Endothelial cell of umbilical vein (primary cell): ENCODE results near the gene SRCIN1. TPM values are rescaled to one million over a fixed set of nuclear protein-coding genes. Genes with fewer than 3 reads are reported as not detected.

Source experiments
- BruUV-seq: library from RNA; stranded (reverse); fragments of 400-500 nt; replicated peaks from 2 replicates; lab custom pipeline; 2021; lab: Mats Ljungman, UMichigan
- CTCF ChIA-PET: fragments of 300-600, 350-600 bp; sonication (Branson Sonifier 250); formaldehyde crosslinking; loops from one replicate; lab custom pipeline; 2021; ENCODE audit warnings: antibody characterized with exemption, inconsistent platforms; lab: Charles Lee
- POLR2A ChIA-PET: fragments of 300-600, 350-600 bp; sonication (Branson Sonifier 250); formaldehyde crosslinking; loops from one replicate; lab custom pipeline; 2021; ENCODE audit warnings: antibody characterized with exemption, inconsistent platforms; lab: Charles Lee
- DNase-seq: peaks from one replicate; pipeline ENCODE4 v3.0.0-alpha.2; 2011; ENCODE audit warnings: low read depth, low spot score
- FAIRE-seq: peaks from 2 replicates; lab custom pipeline; 2011; peaks lifted over from hg19 to GRCh38; lab: Jason Lieb, UNC
- H2AFZ ChIP-seq: 2 replicates; pipeline ENCODE4 v1.6.0; 2012; ENCODE audit warnings: low read depth, low read length, control low read depth, inconsistent platforms
- H3K27ac ChIP-seq: 2 replicates; pipeline ENCODE4 v1.5.1; 2011; ENCODE audit warnings: low read depth, mild to moderate bottlenecking, control low read depth, low read length, moderate library complexity; ENCODE audit not compliant: insufficient read depth
- H3K27me3 ChIP-seq, 2 experiments: 2 replicates each; pipeline versions ENCODE4 v1.6.0 to v1.6.1; 2011; ENCODE audit warnings: low read length in 2 of 2, mixed read lengths in 1 of 2; ENCODE audit not compliant: control insufficient read depth in 2 of 2, insufficient read depth in 2 of 2
- H3K36me3 ChIP-seq, 2 experiments: 2 replicates in 1 of 2; 3 replicates in 1 of 2; pipeline ENCODE4 v1.5.1; 2011; ENCODE audit warnings: low read length in 2 of 2, mild to moderate bottlenecking in 1 of 2, moderate library complexity in 1 of 2; ENCODE audit not compliant: control insufficient read depth in 2 of 2, insufficient read depth in 2 of 2; ENCODE audit errors: extremely low read depth in 1 of 2
- H3K4me1 ChIP-seq: 3 replicates; pipeline ENCODE4 v1.5.1; 2011; ENCODE audit warnings: mild to moderate bottlenecking, low read length; ENCODE audit not compliant: control insufficient read depth, insufficient read depth; ENCODE audit errors: extremely low read depth
- H3K4me2 ChIP-seq: 2 replicates; pipeline ENCODE4 v1.6.1; 2011; ENCODE audit warnings: low read length, control low read depth, mixed read lengths; ENCODE audit not compliant: insufficient read depth
- H3K4me3 ChIP-seq, 3 experiments: fragments of 200-600 bp in 1 of 3; sonication (generic), shearing (Covaris generic) in 1 of 3; replicated peaks in 1 of 3; 2 replicates each; pipeline ENCODE4 v1.5.1; 2011 to 2016; ENCODE audit warnings: control low read depth in 3 of 3, low read length in 3 of 3, mild to moderate bottlenecking in 2 of 3, inconsistent platforms in 1 of 3, low read depth in 1 of 3, moderate library complexity in 1 of 3; ENCODE audit not compliant: insufficient read depth in 1 of 3
- H3K79me2 ChIP-seq: 2 replicates; pipeline ENCODE4 v1.6.0; 2012; ENCODE audit warnings: low read length, inconsistent platforms; ENCODE audit not compliant: control insufficient read depth, insufficient read depth
- H3K9ac ChIP-seq: replicated peaks from 2 replicates; pipeline ENCODE3; 2011; ENCODE audit warnings: low read length, control low read depth; ENCODE audit not compliant: insufficient read depth; ENCODE audit errors: extremely low read depth
- H3K9me1 ChIP-seq: replicated peaks from 3 replicates; pipeline ENCODE4 v1.6.0; 2011; ENCODE audit warnings: mild to moderate bottlenecking, low read length; ENCODE audit not compliant: control insufficient read depth, insufficient read depth; ENCODE audit errors: extremely low read depth
- H3K9me3 ChIP-seq: replicated peaks from 2 replicates; pipeline ENCODE4 v1.5.1; 2012; ENCODE audit warnings: low read length, inconsistent platforms; ENCODE audit not compliant: control insufficient read depth, insufficient read depth
- H4K20me1 ChIP-seq: replicated peaks from 2 replicates; pipeline ENCODE3; 2011; ENCODE audit warnings: mild to moderate bottlenecking, low read length; ENCODE audit not compliant: control insufficient read depth, insufficient read depth; ENCODE audit errors: extremely low read depth
- CTCF ChIP-seq, 2 donors: IDR thresholded peaks; 1 replicate in 1 of 2; 2 replicates in 1 of 2; pipeline ENCODE4 v1.5.1; 2011; ENCODE audit warnings: low read length in 2 of 2, mild to moderate bottlenecking in 2 of 2, moderate library complexity in 2 of 2, control low read depth in 1 of 2, inconsistent platforms in 1 of 2, low read depth in 1 of 2; ENCODE audit not compliant: insufficient read depth in 1 of 2; ENCODE audit errors: extremely low read depth in 1 of 2
- EZH2 ChIP-seq: IDR thresholded peaks from 2 replicates; pipeline ENCODE4 v1.6.1; 2012; ENCODE audit warnings: borderline replicate concordance, low read depth, mild to moderate bottlenecking, moderate library complexity, low read length, inconsistent platforms; ENCODE audit not compliant: severe bottlenecking
- GATA2 ChIP-seq: IDR thresholded peaks from 2 replicates; pipeline ENCODE4 v1.7.0; 2011; ENCODE audit warnings: low read depth, mild to moderate bottlenecking, moderate library complexity, mixed read lengths, low read length; ENCODE audit not compliant: insufficient read length, insufficient read depth
- JUN ChIP-seq: IDR thresholded peaks from 2 replicates; pipeline ENCODE4 v1.6.1; 2011; ENCODE audit warnings: borderline replicate concordance, low read depth; ENCODE audit not compliant: insufficient read length, insufficient read depth
- MAX ChIP-seq: IDR thresholded peaks from 2 replicates; pipeline ENCODE4 v1.6.1; 2011; ENCODE audit not compliant: insufficient read depth, insufficient read length
- POLR2A ChIP-seq: IDR thresholded peaks from 2 replicates; pipeline ENCODE4 v1.6.1; 2012; ENCODE audit warnings: low read depth, mild to moderate bottlenecking, control low read depth, low read length
- dilution Hi-C: fragments of 300-500 bp; cut with MboI; formaldehyde crosslinking; loops from one replicate; pipeline ENCODE4 v1.15.0; 2019; ENCODE audit warnings: low sequenced_read_pairs; ENCODE audit not compliant: extremely low pct_ligation_motif_present
- intact Hi-C: fragments of 100-400 bp; cut with micrococcal nuclease; formaldehyde crosslinking; loops from one replicate; pipeline ENCODE4 v1.10.0; 2022
- polyA plus RNA-seq, 4 experiments: library from polyadenylated mRNA; depleted of rRNA in 3 of 4; stranded (reverse) in 3 of 4; unstranded in 1 of 4; fragments of >200 nt; gene quantifications; 2 replicates each; pipeline versions ENCODE4 v1.2.1 to v1.2.3, GENCODE V29; 2011 to 2012; ENCODE audit warnings: missing spikeins in 1 of 4
- total RNA-seq: library from RNA; stranded (reverse); gene quantifications from 2 replicates; pipeline ENCODE4 v1.2.3, GENCODE V29; 2021

The SRCIN1 gene
- total and polyA plus RNA-seq, 2 donors (not counting 3 experiments of a cell fraction or from before 2014, with no cell fraction given) = 0.15 to 0.35 TPM

GRCh38 chr17:38621538-38621937 is 15.8 kb upstream of the SRCIN1 start:
- Histone ChIP-seq H3K4me1 (no peaks in the 10 kb centered on the region), H3K9ac (no peak overlapping the region), H3K4me2 (no peak overlapping the region), H3K79me2 (no peaks in the 10 kb centered on the region), H3K36me3 (no peaks in the 10 kb centered on the region), H4K20me1 (no peaks in the 10 kb centered on the region), H2AFZ (no peak overlapping the region), H3K9me1 (no peaks in the 10 kb centered on the region), H3K9me3 (no peaks in the 10 kb centered on the region), H3K27ac (no peak overlapping the region), H3K27me3 (peaks cover 3 to 11% of the 10 kb centered on the region in 2 experiments), H3K4me3 (no peak overlapping the region)
- dilution Hi-C loops = no loop called here
- TF ChIP-seq GATA2 = no peak
- TF ChIP-seq MAX = no peak
- no peak for TF ChIP-seq EZH2
- intact Hi-C loops = no loop called here
- FAIRE-seq = no peak
- DNase-seq = no peak
- CTCF ChIA-PET = no interaction called here
- POLR2A ChIA-PET = no interaction called here
- no TSS peak for BruUV-seq

GRCh38 chr17:38620551-38621277 is 15.0 kb upstream of the SRCIN1 start:
- H3K27ac ChIP-seq = no peak overlapping the region
- BruUV-seq = no TSS peak
- no peaks in the 10 kb centered on the region for H3K9me3 ChIP-seq
- H3K4me1 ChIP-seq = no peaks in the 10 kb centered on the region
- H4K20me1 ChIP-seq = no peaks in the 10 kb centered on the region
- POLR2A ChIA-PET = no interaction called here
- FAIRE-seq = no peak
- no peak overlapping the region for H3K4me2 ChIP-seq
- no peak overlapping the region for H3K4me3 ChIP-seq
- H3K9me1 ChIP-seq = no peaks in the 10 kb centered on the region
- dilution Hi-C loops (no loop called here), intact Hi-C loops (no loop called here)
- H2AFZ ChIP-seq = no peak overlapping the region
- H3K27me3 ChIP-seq = peaks cover 3 to 11% of the 10 kb centered on the region in 2 experiments
- no peaks in the 10 kb centered on the region for H3K36me3 ChIP-seq
- TF ChIP-seq EZH2 = no peak
- TF ChIP-seq MAX = no peak
- TF ChIP-seq CTCF (IDR thresholded peaks at IDR 0.05; ENCODE audit: extremely low read depth in 1 of 2, insufficient read depth in 1 of 2, low read depth in 1 of 2, low read length in 2 of 2) = no peak
- no peak for TF ChIP-seq GATA2
- TF ChIP-seq POLR2A = no peak
- TF ChIP-seq JUN = no peak
- H3K79me2 ChIP-seq = no peaks in the 10 kb centered on the region
- CTCF ChIA-PET = interaction anchor here (1.0 kb wide), 1 partner anchor 13 kb away, joined by 3 read pairs; no protein-coding TSS in a partner anchor
- no peak overlapping the region for H3K9ac ChIP-seq
- DNase-seq = no peak
